GM23338 (cell line): ENCODE measurements around the gene EFCAB6. TPM values are rescaled to one million over a fixed set of nuclear protein-coding genes. Genes with fewer than 3 reads are reported as not detected.

ENCODE experiments used
- ATAC-seq: fragments of 200-7000 bp; cut with Tn5 transposase; 3 replicates; pipeline ENCODE4 v1.9.1; 2020
- DNase-seq: peaks from one replicate; pipeline ENCODE4 v3.0.0-alpha.2; 2015; ENCODE audit warnings: low spot score
- H2AFZ ChIP-seq: fragments of 200-600 bp; sonication (generic); 2 replicates; pipeline ENCODE4 v1.8.0; 2016; ENCODE audit warnings: antibody characterized with exemption, mild to moderate bottlenecking, moderate library complexity
- H3F3A ChIP-seq: fragments of 200-600 bp; sonication (generic); replicated peaks from 2 replicates; pipeline ENCODE4 v1.8.0; 2017; ENCODE audit warnings: antibody characterized with exemption, mixed run types, low read depth
- H3K27ac ChIP-seq: fragments of 200-600 bp; sonication (generic); 2 replicates; pipeline ENCODE4 v1.6.1; 2016; ENCODE audit warnings: low read depth
- H3K27me3 ChIP-seq: fragments of 200-600 bp; sonication (generic); 2 replicates; pipeline ENCODE4 v1.8.0; 2016; ENCODE audit warnings: mild to moderate bottlenecking, mixed run types, moderate library complexity; ENCODE audit not compliant: insufficient read depth
- H3K36me3 ChIP-seq: fragments of 200-600 bp; sonication (generic); 2 replicates; pipeline ENCODE4 v1.8.0; 2016; ENCODE audit warnings: mild to moderate bottlenecking; ENCODE audit not compliant: insufficient read depth
- H3K4me1 ChIP-seq: fragments of 200-600 bp; sonication (generic); 2 replicates; pipeline ENCODE4 v1.8.0; 2016; ENCODE audit warnings: mild to moderate bottlenecking, moderate library complexity; ENCODE audit not compliant: insufficient read depth
- H3K4me2 ChIP-seq: fragments of 200-600 bp; sonication (generic); 2 replicates; pipeline ENCODE4 v1.7.1; 2017; ENCODE audit warnings: mixed run types
- H3K4me3 ChIP-seq: fragments of 200-600 bp; sonication (generic); 2 replicates; pipeline ENCODE4 v1.6.1; 2016; ENCODE audit warnings: mixed run types
- H3K79me2 ChIP-seq: fragments of 200-600 bp; sonication (generic); replicated peaks from 2 replicates; pipeline ENCODE4 v1.8.0; 2017; ENCODE audit warnings: mild to moderate bottlenecking; ENCODE audit not compliant: insufficient read depth
- H3K9me2 ChIP-seq: fragments of 200-600 bp; sonication (generic); 2 replicates; pipeline ENCODE4 v1.8.0; 2017; ENCODE audit not compliant: insufficient read depth
- H4K20me1 ChIP-seq: fragments of 200-600 bp; sonication (generic); replicated peaks from 2 replicates; pipeline ENCODE4 v1.8.0; 2017; ENCODE audit warnings: mild to moderate bottlenecking; ENCODE audit not compliant: insufficient read depth
- H3K27ac Mint-ChIP-seq: 2 replicates; pipeline ENCODE4 v1.8.0; 2020; ENCODE audit warnings: inconsistent platforms, mild to moderate bottlenecking, moderate library complexity, mixed read lengths
- H3K27me3 Mint-ChIP-seq: 3 replicates; pipeline ENCODE4 v1.8.0; 2022; ENCODE audit warnings: low read depth, mild to moderate bottlenecking, moderate library complexity, mixed read lengths, inconsistent platforms; ENCODE audit not compliant: insufficient read depth, poor library complexity
- H3K36me3 Mint-ChIP-seq: 3 replicates; pipeline ENCODE4 v1.8.0; 2021; ENCODE audit warnings: low read depth, mild to moderate bottlenecking, inconsistent platforms, moderate library complexity, mixed read lengths
- H3K4me1 Mint-ChIP-seq: 3 replicates; pipeline ENCODE4 v1.8.0; 2020; ENCODE audit warnings: mild to moderate bottlenecking, inconsistent platforms, mixed read lengths
- H3K4me3 Mint-ChIP-seq: 3 replicates; pipeline ENCODE4 v1.8.0; 2021; ENCODE audit warnings: moderate library complexity, mild to moderate bottlenecking, inconsistent platforms, mixed read lengths
- H3K9me3 Mint-ChIP-seq: 3 replicates; pipeline ENCODE4 v1.8.0; 2020; ENCODE audit warnings: moderate library complexity, mild to moderate bottlenecking, inconsistent platforms, mixed read lengths
- CREB1 ChIP-seq: fragments of 250-450 bp; sonication (Bioruptor Pico); IDR thresholded peaks from 2 replicates; pipeline ENCODE4 v1.5.0; 2020; ENCODE audit warnings: low read depth, mild to moderate bottlenecking, moderate library complexity
- EZH2 ChIP-seq: fragments of 200-600 bp; sonication (generic); IDR thresholded peaks from one replicate; pipeline ENCODE4 v1.8.0; 2017; ENCODE audit warnings: antibody characterized with exemption, mild to moderate bottlenecking, low read depth; ENCODE audit not compliant: unreplicated experiment
- EZH2phosphoT487 ChIP-seq: fragments of 200-600 bp; sonication (generic); IDR thresholded peaks from one replicate; pipeline ENCODE4 v1.8.1; 2018; ENCODE audit warnings: antibody characterized with exemption; ENCODE audit not compliant: unreplicated experiment
- JUNB ChIP-seq: IDR thresholded peaks from one replicate; pipeline ENCODE4 v1.6.1; 2016; ENCODE audit warnings: antibody characterized with exemption; ENCODE audit not compliant: unreplicated experiment
- NANOG ChIP-seq: IDR thresholded peaks from 2 replicates; pipeline ENCODE4 v1.6.1; 2016; ENCODE audit warnings: antibody characterized with exemption, borderline replicate concordance
- POLR2AphosphoS5 ChIP-seq: IDR thresholded peaks from 2 replicates; pipeline ENCODE4 v1.6.1; 2016; ENCODE audit warnings: antibody characterized with exemption, low read depth
- ZNF114 ChIP-seq: fragments of 250-450 bp; sonication (Bioruptor Pico); IDR thresholded peaks from 2 replicates; pipeline ENCODE4 v1.5.0; 2020; ENCODE audit warnings: mild to moderate bottlenecking, moderate library complexity
- ZNF331 ChIP-seq: fragments of 250-450 bp; sonication (Bioruptor Pico); IDR thresholded peaks from 2 replicates; pipeline ENCODE4 v1.5.0; 2020; ENCODE audit warnings: low read depth, mild to moderate bottlenecking, moderate library complexity
- polyA plus RNA-seq: library from polyadenylated mRNA; unstranded; fragments of >200 nt; fragmentation: Nextera tagmentation; extraction: Ambion mirVana; gene quantifications from 2 replicates; pipeline ENCODE4 v1.2.1, GENCODE V29; 2016
- total RNA-seq: library from RNA; depleted of rRNA; stranded (reverse); fragments of >200 nt; shearing (Covaris generic); gene quantifications from 2 replicates; pipeline ENCODE4 v1.2.3, GENCODE V29; 2014
- TF ChIP-seq, protein P1 (sequence below): IDR thresholded peaks from one replicate; pipeline ENCODE4 v1.6.1; 2018; ENCODE audit warnings: antibody characterized with exemption; ENCODE audit not compliant: unreplicated experiment
- TF ChIP-seq, protein P2 (sequence below): IDR thresholded peaks from 2 replicates; pipeline ENCODE4 v1.6.1; 2016; ENCODE audit warnings: antibody characterized with exemption
- TF ChIP-seq, protein P3 (sequence below): fragments of 250-450 bp; sonication (Bioruptor Pico); IDR thresholded peaks from 2 replicates; pipeline ENCODE4 v1.5.0; 2020; ENCODE audit warnings: mild to moderate bottlenecking, moderate library complexity

EFCAB6 gene
- total and polyA plus RNA-seq, 2 experiments from 2014 or later = 1.1 to 1.8 TPM

DNA sequence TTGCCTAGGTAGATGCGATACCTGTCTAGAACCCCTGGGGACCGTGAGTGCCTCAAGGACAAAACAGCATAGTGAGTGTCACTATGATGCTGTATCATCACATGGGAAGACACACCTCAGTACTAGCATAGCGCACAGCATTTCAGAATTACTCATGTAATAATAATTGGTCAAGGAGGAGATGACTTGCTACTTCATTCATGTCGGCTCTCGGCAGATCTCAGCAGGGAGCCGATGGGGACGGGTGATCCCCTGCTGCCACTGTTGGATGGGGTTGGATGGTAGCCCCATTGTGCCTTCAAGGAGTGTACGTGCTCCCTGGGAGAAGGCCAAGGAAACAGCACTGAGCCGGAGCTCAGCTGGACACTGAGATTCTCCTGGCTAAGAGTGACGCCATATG lies 186.9 kb downstream of the EFCAB6 start:
- Histone ChIP-seq H3K27me3 (no peaks in the 10 kb centered on the region), H3K9me2 (no peaks in the 10 kb centered on the region), H3K4me3 (no peak overlapping the region), H4K20me1 (no peaks in the 10 kb centered on the region), H3K27ac (no peak overlapping the region), H3K4me1 (0 out of 2 replicates have a peak, but pooled peaks cover 6% of the 10 kb centered on the region), H3F3A (no peaks in the 10 kb centered on the region), H3K79me2 (no peaks in the 10 kb centered on the region), H2AFZ (no peak overlapping the region), H3K36me3 (no peaks in the 10 kb centered on the region), H3K4me2 (no peak overlapping the region)
- no peak for TF ChIP-seq CREB1 (CRISPR knock-in tag)
- TF ChIP-seq, protein P1, sequence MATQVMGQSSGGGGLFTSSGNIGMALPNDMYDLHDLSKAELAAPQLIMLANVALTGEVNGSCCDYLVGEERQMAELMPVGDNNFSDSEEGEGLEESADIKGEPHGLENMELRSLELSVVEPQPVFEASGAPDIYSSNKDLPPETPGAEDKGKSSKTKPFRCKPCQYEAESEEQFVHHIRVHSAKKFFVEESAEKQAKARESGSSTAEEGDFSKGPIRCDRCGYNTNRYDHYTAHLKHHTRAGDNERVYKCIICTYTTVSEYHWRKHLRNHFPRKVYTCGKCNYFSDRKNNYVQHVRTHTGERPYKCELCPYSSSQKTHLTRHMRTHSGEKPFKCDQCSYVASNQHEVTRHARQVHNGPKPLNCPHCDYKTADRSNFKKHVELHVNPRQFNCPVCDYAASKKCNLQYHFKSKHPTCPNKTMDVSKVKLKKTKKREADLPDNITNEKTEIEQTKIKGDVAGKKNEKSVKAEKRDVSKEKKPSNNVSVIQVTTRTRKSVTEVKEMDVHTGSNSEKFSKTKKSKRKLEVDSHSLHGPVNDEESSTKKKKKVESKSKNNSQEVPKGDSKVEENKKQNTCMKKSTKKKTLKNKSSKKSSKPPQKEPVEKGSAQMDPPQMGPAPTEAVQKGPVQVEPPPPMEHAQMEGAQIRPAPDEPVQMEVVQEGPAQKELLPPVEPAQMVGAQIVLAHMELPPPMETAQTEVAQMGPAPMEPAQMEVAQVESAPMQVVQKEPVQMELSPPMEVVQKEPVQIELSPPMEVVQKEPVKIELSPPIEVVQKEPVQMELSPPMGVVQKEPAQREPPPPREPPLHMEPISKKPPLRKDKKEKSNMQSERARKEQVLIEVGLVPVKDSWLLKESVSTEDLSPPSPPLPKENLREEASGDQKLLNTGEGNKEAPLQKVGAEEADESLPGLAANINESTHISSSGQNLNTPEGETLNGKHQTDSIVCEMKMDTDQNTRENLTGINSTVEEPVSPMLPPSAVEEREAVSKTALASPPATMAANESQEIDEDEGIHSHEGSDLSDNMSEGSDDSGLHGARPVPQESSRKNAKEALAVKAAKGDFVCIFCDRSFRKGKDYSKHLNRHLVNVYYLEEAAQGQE = no peak
- TF ChIP-seq EZH2 = no peak
- no peak for TF ChIP-seq ZNF331 (CRISPR knock-in tag)
- TF ChIP-seq, protein P2, sequence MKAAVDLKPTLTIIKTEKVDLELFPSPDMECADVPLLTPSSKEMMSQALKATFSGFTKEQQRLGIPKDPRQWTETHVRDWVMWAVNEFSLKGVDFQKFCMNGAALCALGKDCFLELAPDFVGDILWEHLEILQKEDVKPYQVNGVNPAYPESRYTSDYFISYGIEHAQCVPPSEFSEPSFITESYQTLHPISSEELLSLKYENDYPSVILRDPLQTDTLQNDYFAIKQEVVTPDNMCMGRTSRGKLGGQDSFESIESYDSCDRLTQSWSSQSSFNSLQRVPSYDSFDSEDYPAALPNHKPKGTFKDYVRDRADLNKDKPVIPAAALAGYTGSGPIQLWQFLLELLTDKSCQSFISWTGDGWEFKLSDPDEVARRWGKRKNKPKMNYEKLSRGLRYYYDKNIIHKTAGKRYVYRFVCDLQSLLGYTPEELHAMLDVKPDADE = no peak
- no peak for TF ChIP-seq NANOG
- TF ChIP-seq JUNB = no peak
- no peak for TF ChIP-seq ZNF114 (CRISPR knock-in tag)
- TF ChIP-seq EZH2phosphoT487 = no peak
- TF ChIP-seq, protein P3, sequence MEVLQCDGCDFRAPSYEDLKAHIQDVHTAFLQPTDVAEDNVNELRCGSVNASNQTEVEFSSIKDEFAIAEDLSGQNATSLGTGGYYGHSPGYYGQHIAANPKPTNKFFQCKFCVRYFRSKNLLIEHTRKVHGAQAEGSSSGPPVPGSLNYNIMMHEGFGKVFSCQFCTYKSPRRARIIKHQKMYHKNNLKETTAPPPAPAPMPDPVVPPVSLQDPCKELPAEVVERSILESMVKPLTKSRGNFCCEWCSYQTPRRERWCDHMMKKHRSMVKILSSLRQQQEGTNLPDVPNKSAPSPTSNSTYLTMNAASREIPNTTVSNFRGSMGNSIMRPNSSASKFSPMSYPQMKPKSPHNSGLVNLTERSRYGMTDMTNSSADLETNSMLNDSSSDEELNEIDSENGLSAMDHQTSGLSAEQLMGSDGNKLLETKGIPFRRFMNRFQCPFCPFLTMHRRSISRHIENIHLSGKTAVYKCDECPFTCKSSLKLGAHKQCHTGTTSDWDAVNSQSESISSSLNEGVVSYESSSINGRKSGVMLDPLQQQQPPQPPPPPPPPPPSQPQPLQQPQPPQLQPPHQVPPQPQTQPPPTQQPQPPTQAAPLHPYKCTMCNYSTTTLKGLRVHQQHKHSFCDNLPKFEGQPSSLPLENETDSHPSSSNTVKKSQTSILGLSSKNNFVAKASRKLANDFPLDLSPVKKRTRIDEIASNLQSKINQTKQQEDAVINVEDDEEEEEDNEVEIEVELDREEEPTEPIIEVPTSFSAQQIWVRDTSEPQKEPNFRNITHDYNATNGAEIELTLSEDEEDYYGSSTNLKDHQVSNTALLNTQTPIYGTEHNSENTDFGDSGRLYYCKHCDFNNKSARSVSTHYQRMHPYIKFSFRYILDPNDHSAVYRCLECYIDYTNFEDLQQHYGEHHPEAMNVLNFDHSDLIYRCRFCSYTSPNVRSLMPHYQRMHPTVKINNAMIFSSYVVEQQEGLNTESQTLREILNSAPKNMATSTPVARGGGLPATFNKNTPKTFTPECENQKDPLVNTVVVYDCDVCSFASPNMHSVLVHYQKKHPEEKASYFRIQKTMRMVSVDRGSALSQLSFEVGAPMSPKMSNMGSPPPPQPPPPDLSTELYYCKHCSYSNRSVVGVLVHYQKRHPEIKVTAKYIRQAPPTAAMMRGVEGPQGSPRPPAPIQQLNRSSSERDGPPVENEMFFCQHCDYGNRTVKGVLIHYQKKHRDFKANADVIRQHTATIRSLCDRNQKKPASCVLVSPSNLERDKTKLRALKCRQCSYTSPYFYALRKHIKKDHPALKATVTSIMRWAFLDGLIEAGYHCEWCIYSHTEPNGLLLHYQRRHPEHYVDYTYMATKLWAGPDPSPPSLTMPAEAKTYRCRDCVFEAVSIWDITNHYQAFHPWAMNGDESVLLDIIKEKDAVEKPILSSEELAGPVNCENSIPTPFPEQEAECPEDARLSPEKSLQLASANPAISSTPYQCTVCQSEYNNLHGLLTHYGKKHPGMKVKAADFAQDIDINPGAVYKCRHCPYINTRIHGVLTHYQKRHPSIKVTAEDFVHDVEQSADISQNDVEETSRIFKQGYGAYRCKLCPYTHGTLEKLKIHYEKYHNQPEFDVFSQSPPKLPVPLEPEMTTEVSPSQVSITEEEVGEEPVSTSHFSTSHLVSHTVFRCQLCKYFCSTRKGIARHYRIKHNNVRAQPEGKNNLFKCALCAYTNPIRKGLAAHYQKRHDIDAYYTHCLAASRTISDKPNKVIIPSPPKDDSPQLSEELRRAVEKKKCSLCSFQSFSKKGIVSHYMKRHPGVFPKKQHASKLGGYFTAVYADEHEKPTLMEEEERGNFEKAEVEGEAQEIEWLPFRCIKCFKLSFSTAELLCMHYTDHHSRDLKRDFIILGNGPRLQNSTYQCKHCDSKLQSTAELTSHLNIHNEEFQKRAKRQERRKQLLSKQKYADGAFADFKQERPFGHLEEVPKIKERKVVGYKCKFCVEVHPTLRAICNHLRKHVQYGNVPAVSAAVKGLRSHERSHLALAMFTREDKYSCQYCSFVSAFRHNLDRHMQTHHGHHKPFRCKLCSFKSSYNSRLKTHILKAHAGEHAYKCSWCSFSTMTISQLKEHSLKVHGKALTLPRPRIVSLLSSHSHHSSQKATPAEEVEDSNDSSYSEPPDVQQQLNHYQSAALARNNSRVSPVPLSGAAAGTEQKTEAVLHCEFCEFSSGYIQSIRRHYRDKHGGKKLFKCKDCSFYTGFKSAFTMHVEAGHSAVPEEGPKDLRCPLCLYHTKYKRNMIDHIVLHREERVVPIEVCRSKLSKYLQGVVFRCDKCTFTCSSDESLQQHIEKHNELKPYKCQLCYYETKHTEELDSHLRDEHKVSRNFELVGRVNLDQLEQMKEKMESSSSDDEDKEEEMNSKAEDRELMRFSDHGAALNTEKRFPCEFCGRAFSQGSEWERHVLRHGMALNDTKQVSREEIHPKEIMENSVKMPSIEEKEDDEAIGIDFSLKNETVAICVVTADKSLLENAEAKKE (CRISPR knock-in tag) = no peak
- TF ChIP-seq POLR2AphosphoS5 = no peak
- Mint-ChIP-seq H3K27me3 (peaks cover 10% of the 10 kb centered on the region), H3K36me3 (no peaks in the 10 kb centered on the region), H3K27ac (no peak overlapping the region), H3K9me3 (peaks cover 5% of the 10 kb centered on the region; the same call in 2 of the 3 replicates), H3K4me3 (no peak overlapping the region), H3K4me1 (peaks cover 9% of the 10 kb centered on the region)
- DNase-seq = no peak
- no peak for ATAC-seq
